HG03095 (cell line): ENCODE results near the gene KIF16B.
"Not testable (repeated sequence)": the region's sequence is repeated elsewhere in the genome, so short reads cannot be mapped to it uniquely, and the experiment has no call there.

Source experiments
- ATAC-seq: cut with Tn5 transposase; IDR thresholded peaks from one replicate; pipeline ENCODE4 v1.9.1; 2021; ENCODE audit warnings: moderate library complexity; ENCODE audit not compliant: unreplicated experiment

The KIF16B gene

GRCh38 chr20:16267526-16267925 is 305.7 kb downstream of the KIF16B start:
- ATAC-seq, result no peak

DNA sequence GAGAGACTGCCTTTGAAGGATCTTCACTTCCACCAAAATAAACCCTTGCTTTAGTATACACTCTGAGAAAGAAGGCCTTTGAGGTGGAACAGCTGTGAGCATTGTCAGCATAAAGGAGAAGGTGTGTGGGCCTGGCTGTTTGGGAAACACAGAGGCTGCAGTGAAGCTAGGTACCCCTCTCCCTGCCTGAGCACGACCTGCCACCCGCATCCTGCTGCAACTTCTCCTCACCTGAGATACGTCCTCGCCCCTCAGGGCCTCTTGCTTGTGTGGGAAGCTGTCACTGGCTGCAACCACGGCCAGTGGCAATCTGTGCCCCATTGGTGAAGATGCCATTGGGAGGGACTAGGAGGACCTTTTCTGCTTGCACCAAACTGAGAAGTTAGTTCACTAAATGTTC is 307.9 kb downstream of the KIF16B start:
- no peak for ATAC-seq

DNA sequence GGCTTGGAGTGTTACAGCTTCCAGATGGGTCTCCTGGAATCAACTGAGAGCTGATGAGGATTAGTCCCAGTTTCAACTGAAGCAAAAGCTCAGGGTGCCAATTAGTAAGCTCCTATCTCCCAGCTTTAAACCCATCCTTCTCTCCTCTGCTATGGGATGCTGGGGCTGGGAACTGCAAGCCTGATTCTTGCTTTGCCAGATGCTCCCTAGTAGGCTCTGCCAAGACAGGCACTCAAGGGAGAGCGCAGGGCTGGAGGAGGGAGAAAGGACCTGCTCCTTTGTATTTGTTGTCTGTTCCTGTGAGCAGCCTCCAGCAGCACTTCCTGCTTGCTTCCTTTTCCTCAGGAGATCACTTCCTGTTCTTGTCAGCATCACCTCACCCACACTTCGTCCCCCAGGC is 309.7 kb downstream of the KIF16B start:
- ATAC-seq, result no peak

- ATAC-seq, result no peak
Measured at GRCh38 chr20:16262594-16262993, 310.7 kb downstream of the KIF16B start.

- no peak for ATAC-seq
Measured at GRCh38 chr20:16261733-16262273, 311.4 kb downstream of the KIF16B start.

GRCh38 chr20:16260911-16261310 is 312.3 kb downstream of the KIF16B start:
- no peak for ATAC-seq

DNA sequence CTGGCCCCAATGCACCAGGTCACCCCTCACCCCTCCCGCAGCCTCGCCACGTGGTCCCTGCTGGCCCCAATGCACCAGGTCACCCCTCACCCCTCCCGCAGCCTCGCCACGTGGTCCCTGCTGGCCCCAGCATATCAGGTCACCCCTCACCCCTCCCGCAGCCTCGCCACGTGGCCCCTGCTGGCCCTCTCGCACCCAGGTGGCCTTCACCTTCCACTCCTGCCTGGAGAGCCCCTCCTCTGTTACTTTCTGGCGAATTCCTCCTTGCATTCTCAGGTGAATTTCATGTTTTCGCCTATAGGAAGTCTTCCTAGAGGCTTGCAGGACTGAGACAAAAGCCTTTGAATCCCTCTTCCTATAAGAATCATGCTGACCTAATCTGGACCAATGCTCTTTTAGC is 313.1 kb downstream of the KIF16B start:
- ATAC-seq, result not testable (repeated sequence)

DNA sequence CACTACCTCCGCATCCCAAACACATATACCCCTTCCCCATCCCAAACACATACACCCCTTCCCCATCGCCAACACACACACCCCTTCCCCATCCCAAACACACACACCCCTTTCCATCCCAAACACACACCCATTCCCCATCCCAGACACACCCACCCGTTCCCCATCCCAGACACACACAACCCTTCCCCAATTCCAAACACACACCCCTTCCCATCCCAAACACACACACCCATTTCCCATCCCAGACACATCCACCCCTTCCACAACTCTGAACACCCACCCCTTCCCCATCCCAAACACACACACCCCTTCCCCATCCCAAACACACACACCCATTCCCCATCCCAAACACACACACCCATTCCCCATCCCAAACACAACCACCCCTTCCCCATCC is 314.5 kb downstream of the KIF16B start:
- no peak for ATAC-seq

- no peak for ATAC-seq
Measured at GRCh38 chr20:16257813-16258430, 315.3 kb downstream of the KIF16B start.

DNA sequence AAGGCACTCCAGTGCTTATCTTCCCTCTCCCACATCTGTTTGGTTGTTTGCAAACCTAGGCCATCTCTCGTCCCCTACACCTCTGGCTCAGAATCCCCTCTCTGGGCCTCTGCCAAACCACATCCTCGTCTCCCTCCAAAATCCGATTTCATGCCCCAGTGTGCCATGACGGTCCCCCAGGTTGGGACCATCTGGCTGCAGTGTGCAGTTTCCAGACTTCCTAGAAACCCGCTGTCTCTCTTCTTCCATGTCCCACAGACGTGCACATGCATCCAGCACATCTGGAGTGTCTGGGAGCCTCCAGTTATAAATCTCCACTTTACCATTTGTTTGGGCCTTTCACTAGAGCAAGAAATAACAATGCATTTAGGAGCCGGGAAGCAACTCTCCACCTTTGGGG is 316.2 kb downstream of the KIF16B start:
- no peak for ATAC-seq

DNA sequence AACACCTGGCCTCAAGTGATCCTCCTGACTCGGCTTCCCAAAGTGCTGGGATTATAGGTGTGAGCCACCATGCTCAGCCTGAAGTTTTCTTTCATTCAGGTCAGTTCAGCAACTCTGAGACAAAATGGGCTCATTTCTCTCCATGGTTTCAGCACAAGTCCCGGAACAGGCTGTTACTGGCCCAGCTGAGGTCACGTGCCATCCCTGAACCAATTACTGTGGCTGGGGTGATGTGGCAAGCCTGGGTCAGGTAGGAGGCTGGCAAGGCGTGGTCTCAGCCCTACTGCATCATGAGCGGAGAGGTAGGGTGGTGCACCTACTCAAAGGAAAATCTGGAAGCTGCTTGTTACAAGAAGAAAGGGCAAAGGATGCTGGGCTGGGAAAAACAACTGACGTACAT is 326.4 kb downstream of the KIF16B start:
- ATAC-seq, result no peak

DNA sequence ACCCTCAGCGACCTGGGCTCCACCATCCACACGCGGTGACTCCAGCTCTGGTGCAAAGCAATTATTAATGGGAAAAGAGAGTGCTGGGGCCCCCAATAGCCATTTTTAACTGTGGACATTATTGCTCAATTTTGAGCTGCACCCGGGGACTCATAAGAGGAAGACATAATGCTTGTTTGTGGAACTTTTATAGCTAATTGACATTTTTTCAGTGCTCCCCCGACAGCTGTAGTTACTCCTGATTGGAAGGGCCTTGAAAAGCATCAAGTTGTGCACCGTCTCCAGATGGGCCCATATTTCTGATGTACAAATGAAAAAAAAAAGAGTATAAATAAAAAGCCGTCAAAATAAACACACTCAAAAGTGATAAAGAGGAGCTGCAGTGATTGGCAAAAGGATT is 327.0 kb downstream of the KIF16B start:
- ATAC-seq, result no peak

DNA sequence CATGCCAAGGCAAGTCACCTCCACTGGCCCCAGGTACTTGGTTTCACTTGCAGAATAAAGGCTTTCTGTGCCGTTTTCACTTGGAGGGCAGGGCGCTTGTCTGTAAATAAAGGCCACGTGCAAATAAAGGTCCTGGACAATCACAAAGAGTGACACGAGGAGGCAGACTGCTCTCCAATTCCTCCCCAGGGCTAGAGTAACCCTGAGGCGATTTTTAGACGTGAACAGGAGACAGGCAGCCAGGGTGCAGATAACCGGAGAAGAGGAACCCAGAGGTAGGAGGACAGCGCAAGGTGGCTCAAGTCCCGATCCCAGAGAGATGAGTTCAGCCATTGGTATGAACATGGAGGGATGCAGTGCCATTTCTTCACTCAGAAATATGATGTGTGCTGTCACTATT is 327.4 kb downstream of the KIF16B start:
- ATAC-seq, result no peak

- no peak for ATAC-seq
Measured at GRCh38 chr20:16244892-16245291, 328.4 kb downstream of the KIF16B start.

- no peak for ATAC-seq
Measured at GRCh38 chr20:16243470-16243869, 329.8 kb downstream of the KIF16B start.

- ATAC-seq, result no peak
Measured at GRCh38 chr20:16241911-16242310, 331.3 kb downstream of the KIF16B start.

DNA sequence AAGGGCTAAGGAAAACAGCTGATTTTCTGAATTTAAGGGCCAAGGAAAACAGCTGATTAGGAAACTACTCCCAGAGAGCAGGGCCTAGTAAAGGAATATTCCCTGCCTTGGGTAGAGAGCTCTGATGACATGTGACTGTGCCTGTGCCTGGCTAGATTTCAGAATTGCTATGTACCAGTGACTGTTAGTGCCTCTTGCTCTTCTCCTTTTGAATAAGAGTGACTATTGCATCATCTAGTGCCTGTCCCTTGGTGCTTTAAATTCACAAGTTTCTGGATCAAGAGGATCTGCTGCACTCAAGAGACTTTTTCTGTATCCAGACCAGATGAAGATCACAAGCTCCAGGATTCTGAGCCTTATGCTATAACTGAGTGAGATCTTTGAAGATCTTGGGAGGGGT is 332.9 kb downstream of the KIF16B start:
- no peak for ATAC-seq

- ATAC-seq, result no peak
Measured at GRCh38 chr20:16236589-16237241, 336.5 kb downstream of the KIF16B start.

DNA sequence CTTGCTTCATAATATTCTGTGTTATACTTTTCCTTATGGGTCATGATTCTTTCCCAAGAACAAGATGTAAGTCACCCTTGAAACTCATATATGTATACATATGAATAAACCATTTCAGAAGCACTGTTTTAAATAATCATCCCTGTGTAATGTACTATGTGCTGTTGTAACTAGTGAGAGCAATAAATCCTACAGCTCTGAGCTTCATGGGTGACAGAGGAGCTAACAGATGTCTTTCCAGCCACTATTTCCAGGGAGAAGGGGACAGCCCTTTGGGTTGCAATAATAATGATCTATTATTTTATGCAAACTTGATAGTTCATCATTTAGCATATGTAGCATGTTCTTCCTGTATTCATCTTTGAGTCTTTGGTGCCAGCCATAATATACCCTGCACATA is 342.8 kb downstream of the KIF16B start:
- no peak for ATAC-seq

DNA sequence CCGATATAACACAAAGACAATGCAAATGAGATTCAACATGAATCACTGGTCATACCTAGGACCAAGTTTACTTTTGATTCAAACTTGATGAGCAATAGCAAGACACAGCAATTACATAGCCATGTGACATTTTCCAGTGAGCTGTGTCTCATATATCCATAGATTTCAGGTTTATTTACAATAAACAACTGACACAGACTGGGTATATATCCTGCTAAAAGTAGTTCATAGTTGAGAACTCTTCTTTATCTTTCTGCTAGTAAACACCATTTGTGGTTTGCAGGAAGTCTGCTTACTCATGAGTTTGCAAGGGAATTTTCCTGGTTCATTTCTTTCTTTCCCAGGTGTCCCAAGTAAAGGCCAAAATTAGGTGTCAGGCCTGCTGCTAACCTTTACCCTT is 343.4 kb downstream of the KIF16B start:
- no peak for ATAC-seq

DNA sequence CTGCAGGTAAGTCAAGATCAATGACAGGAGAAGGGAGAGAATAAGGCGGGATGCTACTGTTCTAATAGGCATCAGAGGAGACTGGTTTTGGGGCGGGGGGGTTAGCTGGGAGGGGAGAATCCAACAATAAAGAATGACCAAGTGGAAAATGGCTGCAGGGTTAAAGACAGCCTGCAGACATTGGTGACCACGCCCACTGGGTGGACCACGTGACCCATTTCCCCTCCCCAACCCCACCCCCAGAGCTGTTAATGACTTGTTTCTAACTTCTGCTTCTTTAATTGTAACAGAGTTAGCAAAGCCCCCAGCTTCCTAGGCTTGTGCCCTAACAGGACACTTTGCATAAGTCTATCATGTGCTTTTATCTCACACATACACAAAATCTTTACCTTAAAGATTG is 344.5 kb downstream of the KIF16B start:
- ATAC-seq, result no peak

- ATAC-seq, result not testable (repeated sequence)
Measured at GRCh38 chr20:16226961-16227360, 346.3 kb downstream of the KIF16B start.

- ATAC-seq, result no peak
Measured at GRCh38 chr20:16224836-16225235, 348.4 kb downstream of the KIF16B start.
